HepG2 (cell line): Measurements from ENCODE around the gene FAM180A. TPM values are rescaled to one million over a fixed set of nuclear protein-coding genes. Genes with fewer than 3 reads are reported as not detected.

Source experiments
- FOXP1 ChIP-seq, 2 experiments: fragments of 450-650 bp in 1 of 2; IDR thresholded peaks; 2 replicates each; pipeline ENCODE4 v1.6.1; 2017 to 2018; ENCODE audit warnings: antibody characterized with exemption in 1 of 2
- PAX8 ChIP-seq: sonication (generic); formaldehyde crosslinking; IDR thresholded peaks from 2 replicates; pipeline ENCODE4 v1.8.0; 2022; ENCODE audit warnings: mild to moderate bottlenecking, missing genetic modification reagents, borderline replicate concordance
- RELA ChIP-seq: sonication (generic); formaldehyde crosslinking; IDR thresholded peaks from 2 replicates; pipeline ENCODE4 v1.4.0; 2020; ENCODE audit warnings: missing genetic modification reagents
- SRY ChIP-seq: sonication (generic); formaldehyde crosslinking; IDR thresholded peaks from 2 replicates; pipeline ENCODE4 v1.8.0; 2022; ENCODE audit warnings: mild to moderate bottlenecking, missing genetic modification reagents
- ZNF883 ChIP-seq: sonication (generic); formaldehyde crosslinking; IDR thresholded peaks from 2 replicates; pipeline ENCODE4 v1.5.1; 2020; ENCODE audit warnings: mild to moderate bottlenecking, missing genetic modification reagents; ENCODE audit errors: not compliant biosample characterization
- polyA plus RNA-seq, 8 experiments: library from polyadenylated mRNA; depleted of rRNA in 3 of 8; stranded (reverse) in 7 of 8; unstranded in 1 of 8; fragments of >200 nt; fragmentation: Illumina TruSeq in 4 of 8; extraction: Trizol in 4 of 8; gene quantifications; 2 replicates each; pipeline versions ENCODE4 v1.2.1 to v1.2.3, GENCODE V29; 2011 to 2016; ENCODE audit warnings: low read depth in 4 of 8, missing spikeins in 1 of 8, mixed read lengths in 1 of 8; ENCODE audit not compliant: insufficient read depth in 1 of 8
- total RNA-seq, 5 experiments: library from RNA; depleted of rRNA; stranded (reverse); fragments of >200 nt; fragmentation: Illumina TruSeq; extraction: Trizol; gene quantifications; 2 replicates each; pipeline ENCODE4 v1.2.3, GENCODE V29; 2016; ENCODE audit warnings: low read depth in 1 of 5
- TF ChIP-seq, protein P1 (sequence below): sonication (generic); formaldehyde crosslinking; IDR thresholded peaks from 2 replicates; pipeline ENCODE4 v1.8.0; 2022; ENCODE audit warnings: mild to moderate bottlenecking, missing genetic modification reagents; ENCODE audit not compliant: insufficient replicate concordance
- TF ChIP-seq, protein P2 (sequence below): IDR thresholded peaks from 2 replicates; pipeline ENCODE4 v1.6.1; 2016; ENCODE audit warnings: missing compliant biosample characterization, missing genetic modification reagents, borderline replicate concordance
- TF ChIP-seq, protein P3 (sequence below): sonication (generic); formaldehyde crosslinking; IDR thresholded peaks from 2 replicates; pipeline ENCODE4 v1.5.0; 2020; ENCODE audit warnings: mild to moderate bottlenecking, missing genetic modification reagents

FAM180A gene
- total and polyA plus RNA-seq, 2 of the 13 experiments (the other 11 are each of a cell fraction or from before 2014, with no cell fraction given): not detected

GRCh38 chr7:135775230-135775629, 26.6 kb upstream of the FAM180A start (continued):
- TF ChIP-seq, protein P1, sequence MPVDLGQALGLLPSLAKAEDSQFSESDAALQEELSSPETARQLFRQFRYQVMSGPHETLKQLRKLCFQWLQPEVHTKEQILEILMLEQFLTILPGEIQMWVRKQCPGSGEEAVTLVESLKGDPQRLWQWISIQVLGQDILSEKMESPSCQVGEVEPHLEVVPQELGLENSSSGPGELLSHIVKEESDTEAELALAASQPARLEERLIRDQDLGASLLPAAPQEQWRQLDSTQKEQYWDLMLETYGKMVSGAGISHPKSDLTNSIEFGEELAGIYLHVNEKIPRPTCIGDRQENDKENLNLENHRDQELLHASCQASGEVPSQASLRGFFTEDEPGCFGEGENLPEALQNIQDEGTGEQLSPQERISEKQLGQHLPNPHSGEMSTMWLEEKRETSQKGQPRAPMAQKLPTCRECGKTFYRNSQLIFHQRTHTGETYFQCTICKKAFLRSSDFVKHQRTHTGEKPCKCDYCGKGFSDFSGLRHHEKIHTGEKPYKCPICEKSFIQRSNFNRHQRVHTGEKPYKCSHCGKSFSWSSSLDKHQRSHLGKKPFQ (CRISPR knock-in tag): no peak
- no peak for TF ChIP-seq ZNF883 (CRISPR knock-in tag)
- TF ChIP-seq FOXP1 (IDR thresholded peaks at IDR 0.05): no peak
- no peak for TF ChIP-seq FOXP1 (CRISPR knock-in tag; IDR thresholded peaks at IDR 0.05)
- TF ChIP-seq RELA: no peak
- no peak for TF ChIP-seq SRY
- no peak for TF ChIP-seq PAX8
- TF ChIP-seq, protein P2, sequence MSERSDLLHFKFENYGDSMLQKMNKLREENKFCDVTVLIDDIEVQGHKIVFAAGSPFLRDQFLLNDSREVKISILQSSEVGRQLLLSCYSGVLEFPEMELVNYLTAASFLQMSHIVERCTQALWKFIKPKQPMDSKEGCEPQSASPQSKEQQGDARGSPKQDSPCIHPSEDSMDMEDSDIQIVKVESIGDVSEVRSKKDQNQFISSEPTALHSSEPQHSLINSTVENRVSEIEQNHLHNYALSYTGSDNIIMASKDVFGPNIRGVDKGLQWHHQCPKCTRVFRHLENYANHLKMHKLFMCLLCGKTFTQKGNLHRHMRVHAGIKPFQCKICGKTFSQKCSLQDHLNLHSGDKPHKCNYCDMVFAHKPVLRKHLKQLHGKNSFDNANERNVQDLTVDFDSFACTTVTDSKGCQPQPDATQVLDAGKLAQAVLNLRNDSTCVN (CRISPR knock-in tag): no peak
- TF ChIP-seq, protein P3, sequence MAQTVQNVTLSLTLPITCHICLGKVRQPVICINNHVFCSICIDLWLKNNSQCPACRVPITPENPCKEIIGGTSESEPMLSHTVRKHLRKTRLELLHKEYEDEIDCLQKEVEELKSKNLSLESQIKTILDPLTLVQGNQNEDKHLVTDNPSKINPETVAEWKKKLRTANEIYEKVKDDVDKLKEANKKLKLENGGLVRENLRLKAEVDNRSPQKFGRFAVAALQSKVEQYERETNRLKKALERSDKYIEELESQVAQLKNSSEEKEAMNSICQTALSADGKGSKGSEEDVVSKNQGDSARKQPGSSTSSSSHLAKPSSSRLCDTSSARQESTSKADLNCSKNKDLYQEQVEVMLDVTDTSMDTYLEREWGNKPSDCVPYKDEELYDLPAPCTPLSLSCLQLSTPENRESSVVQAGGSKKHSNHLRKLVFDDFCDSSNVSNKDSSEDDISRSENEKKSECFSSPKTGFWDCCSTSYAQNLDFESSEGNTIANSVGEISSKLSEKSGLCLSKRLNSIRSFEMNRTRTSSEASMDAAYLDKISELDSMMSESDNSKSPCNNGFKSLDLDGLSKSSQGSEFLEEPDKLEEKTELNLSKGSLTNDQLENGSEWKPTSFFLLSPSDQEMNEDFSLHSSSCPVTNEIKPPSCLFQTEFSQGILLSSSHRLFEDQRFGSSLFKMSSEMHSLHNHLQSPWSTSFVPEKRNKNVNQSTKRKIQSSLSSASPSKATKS (CRISPR knock-in tag): no peak
- TF ChIP-seq, all 625 proteins: peak for 0
